ENCODE data around the gene ATP8A1.
"Not testable (repeated sequence)": the region's sequence is repeated elsewhere in the genome, so short reads cannot be mapped to it uniquely, and the experiment has no call there.

Gene ATP8A1

DNA sequence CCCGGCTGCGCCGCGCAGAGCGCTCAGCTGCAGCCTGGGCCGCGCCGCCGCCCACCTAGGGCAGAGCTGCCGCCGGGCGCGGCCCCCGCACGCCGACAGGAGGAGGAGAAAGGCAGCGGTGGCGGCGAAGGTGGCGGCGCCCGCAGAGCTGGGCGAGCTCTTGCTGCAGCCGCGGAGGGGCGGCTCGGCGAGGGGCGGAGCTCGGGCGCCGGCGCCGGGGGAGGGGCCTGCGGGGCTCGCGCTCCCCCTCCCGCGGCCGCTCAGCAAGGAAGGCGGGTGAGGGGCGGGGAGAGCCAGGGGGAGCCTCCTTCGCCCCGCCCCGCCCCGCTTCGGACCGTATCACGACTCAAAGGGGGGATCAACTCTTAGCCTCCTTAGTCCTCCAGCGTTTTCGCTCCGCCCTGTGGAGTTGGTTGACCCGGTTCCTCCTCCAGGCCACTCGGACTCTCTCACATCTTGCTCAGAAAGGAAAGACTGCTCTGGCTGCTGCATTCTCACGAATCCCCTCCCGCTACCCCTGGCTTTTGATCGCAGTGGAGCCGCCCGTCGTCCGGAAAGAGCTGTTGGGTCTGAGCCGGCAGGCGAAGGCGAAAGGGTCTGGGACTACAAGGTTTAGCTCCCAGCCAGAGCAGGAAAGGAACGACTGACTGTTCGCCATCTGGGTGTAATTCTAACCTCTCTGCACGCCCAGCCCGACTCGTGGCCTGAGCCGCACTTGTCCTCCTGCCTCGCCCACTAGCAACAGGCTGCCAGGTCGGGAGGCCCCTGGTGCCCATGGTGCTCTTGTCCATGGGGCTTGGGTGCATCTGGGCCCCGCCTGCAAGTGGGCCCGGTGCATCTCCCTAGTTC, at the start of gene ATP8A1:
Gene ATP8A1 (minus strand): TSS at position 162 of the 849 bp plus-strand sequence. CDS start 232 bp downstream, outside the sequence.
- DNase-seq (ENCODE audit: low spot score): peak; percentile 96
- TF ChIP-seq, protein P1, sequence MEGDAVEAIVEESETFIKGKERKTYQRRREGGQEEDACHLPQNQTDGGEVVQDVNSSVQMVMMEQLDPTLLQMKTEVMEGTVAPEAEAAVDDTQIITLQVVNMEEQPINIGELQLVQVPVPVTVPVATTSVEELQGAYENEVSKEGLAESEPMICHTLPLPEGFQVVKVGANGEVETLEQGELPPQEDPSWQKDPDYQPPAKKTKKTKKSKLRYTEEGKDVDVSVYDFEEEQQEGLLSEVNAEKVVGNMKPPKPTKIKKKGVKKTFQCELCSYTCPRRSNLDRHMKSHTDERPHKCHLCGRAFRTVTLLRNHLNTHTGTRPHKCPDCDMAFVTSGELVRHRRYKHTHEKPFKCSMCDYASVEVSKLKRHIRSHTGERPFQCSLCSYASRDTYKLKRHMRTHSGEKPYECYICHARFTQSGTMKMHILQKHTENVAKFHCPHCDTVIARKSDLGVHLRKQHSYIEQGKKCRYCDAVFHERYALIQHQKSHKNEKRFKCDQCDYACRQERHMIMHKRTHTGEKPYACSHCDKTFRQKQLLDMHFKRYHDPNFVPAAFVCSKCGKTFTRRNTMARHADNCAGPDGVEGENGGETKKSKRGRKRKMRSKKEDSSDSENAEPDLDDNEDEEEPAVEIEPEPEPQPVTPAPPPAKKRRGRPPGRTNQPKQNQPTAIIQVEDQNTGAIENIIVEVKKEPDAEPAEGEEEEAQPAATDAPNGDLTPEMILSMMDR (IDR thresholded peaks at IDR 0.05; ENCODE audit: extremely low read depth, insufficient read depth, missing control alignments): peak; percentile 4
- in situ Hi-C loops (cut with MboI; ENCODE audit: low pct_unique_long_range_greater_than_20kb, low sequenced_read_pairs, unreplicated experiment): no loop called here

DNA sequence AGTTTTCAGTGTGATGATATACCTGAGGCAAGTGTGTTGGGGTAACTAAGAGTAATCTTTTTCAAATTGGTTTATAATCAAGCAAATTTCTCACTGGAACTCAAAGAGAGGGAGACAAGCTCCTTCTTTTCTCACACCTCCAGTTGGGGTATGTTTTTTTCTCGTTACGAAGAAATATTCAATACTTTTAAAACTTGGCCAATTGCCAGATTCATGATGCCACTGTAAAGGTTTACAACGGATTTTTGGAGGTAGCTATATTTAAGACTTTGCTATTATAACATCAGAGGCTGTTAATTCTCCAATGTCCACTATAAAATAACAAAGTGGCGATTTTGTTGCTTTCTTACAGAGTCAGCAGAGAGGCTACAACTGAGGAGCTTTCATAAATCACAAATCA, 49.2 kb upstream of the ATP8A1 start:
- no peak for DNase-seq (ENCODE audit: low spot score)
- in situ Hi-C loops (cut with MboI; ENCODE audit: low pct_unique_long_range_greater_than_20kb, low sequenced_read_pairs, unreplicated experiment): no loop called here
- TF ChIP-seq, protein P1 (IDR thresholded peaks at IDR 0.05; ENCODE audit: extremely low read depth, insufficient read depth, missing control alignments): no peak

DNA sequence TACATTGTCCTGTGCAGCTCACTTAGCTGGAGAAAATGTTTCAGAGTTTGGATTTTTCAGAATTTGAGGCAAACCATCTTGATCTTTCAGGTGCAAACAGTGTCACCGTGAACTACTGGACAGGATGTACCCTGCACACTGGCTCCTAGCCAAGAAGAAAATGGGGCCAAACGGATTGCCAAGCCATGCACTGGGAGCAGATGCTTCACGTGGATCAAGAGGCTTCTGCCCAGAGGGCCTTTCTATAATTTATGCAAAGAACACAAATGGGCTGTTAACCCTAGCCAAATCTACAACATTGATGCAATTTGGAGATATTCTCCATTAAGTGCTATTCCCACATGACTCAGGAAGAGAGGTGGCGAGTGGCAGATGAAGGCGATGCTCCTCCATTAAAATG, 46.9 kb upstream of the ATP8A1 start:
- TF ChIP-seq, protein P1 (IDR thresholded peaks at IDR 0.05; ENCODE audit: extremely low read depth, insufficient read depth, missing control alignments): no peak
- in situ Hi-C loops (cut with MboI; ENCODE audit: low pct_unique_long_range_greater_than_20kb, low sequenced_read_pairs, unreplicated experiment): no loop called here
- DNase-seq (ENCODE audit: low spot score): no peak

DNA sequence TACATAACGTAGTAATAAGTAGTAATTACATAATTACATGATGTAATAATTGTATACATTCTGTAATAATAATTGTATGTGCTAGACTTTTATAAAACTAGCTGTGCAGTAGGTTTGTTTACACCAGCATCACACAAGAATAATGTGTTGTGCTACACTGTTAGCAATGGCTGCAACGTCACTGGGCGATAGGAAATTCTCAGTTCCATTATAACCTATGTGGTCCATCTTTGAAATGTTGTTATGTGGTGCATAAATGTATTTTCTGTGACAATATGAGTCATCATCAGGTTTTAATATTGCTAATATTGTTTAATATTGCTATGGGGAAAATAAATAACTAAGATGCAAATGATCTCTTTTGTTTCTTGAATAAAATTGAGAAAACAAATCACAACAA, 46.0 kb upstream of the ATP8A1 start:
- DNase-seq (ENCODE audit: low spot score): no peak
- TF ChIP-seq, protein P1 (IDR thresholded peaks at IDR 0.05; ENCODE audit: extremely low read depth, insufficient read depth, missing control alignments): no peak
- in situ Hi-C loops (cut with MboI; ENCODE audit: low pct_unique_long_range_greater_than_20kb, low sequenced_read_pairs, unreplicated experiment): no loop called here

DNA sequence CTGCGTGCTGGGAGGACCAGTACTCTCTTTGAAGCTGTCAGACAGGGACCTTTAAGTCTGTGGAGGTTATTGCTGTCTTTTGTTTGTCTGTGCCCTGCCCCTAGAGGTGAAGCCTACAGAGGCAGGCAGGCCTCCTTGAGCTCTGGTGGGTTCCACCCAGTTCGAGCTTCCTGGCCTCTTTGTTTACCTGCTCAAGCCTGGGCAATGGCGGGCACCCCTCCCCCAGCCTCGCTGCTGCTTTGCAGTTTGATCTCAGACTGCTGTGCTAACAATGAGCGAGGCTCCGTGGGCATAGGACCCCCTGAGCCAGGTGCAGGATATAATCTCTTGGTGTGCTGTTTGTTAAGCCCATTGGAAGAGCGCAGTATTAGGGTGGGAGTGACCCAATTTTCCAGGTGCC, 44.9 kb upstream of the ATP8A1 start:
- in situ Hi-C loops (cut with MboI; ENCODE audit: low pct_unique_long_range_greater_than_20kb, low sequenced_read_pairs, unreplicated experiment): not testable (repeated sequence)

DNA sequence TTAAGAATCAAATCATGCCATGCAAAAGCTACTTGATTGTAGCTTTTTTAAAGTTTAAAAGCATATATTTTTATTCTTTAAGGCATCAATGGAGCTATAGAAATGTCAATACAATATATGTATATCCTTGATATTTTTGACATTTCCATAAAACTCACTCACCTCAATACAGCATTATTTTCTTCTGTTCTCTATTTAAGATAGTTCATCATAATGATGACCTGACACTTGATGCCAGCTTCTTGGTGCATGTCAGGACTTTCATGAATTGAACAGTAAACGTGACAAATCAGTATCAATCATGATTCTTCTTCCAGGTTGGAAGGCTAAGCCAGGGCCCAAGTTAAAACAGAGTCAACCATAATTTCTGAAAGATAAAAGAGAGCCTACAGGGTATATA, 33.6 kb upstream of the ATP8A1 start:
- no peak for DNase-seq (ENCODE audit: low spot score)
- TF ChIP-seq, protein P1 (IDR thresholded peaks at IDR 0.05; ENCODE audit: extremely low read depth, insufficient read depth, missing control alignments): no peak
- in situ Hi-C loops (cut with MboI; ENCODE audit: low pct_unique_long_range_greater_than_20kb, low sequenced_read_pairs, unreplicated experiment): no loop called here

More for the DNA sequence above, 44.9 kb upstream of the ATP8A1 start:
- DNase-seq (ENCODE audit: low spot score): not testable (repeated sequence)

DNA sequence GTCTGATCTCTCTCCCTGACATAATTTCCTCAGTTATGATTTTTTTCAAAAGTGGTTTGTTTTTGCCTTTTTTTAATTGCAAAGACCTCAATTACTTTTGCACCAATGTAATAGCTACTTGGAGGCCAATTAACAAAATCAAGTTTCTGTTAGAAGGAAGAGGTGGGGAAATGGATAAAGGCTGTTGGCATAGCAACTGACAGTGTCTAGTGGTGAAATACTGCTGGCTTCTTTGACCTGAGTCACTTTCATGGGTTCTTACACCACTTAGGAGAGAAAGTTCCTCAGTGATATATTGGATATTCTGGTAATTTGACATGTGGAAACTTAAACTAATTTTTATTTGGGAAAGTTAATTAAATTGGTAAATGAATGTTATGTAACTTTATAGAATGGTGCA, 26.5 kb upstream of the ATP8A1 start:
- no peak for DNase-seq (ENCODE audit: low spot score)
- in situ Hi-C loops (cut with MboI; ENCODE audit: low pct_unique_long_range_greater_than_20kb, low sequenced_read_pairs, unreplicated experiment): no loop called here
- TF ChIP-seq, protein P1 (IDR thresholded peaks at IDR 0.05; ENCODE audit: extremely low read depth, insufficient read depth, missing control alignments): no peak

Data from GM13977 (cell line).